ENCODE data around the gene SLC1A1.

The SLC1A1 gene

DNA sequence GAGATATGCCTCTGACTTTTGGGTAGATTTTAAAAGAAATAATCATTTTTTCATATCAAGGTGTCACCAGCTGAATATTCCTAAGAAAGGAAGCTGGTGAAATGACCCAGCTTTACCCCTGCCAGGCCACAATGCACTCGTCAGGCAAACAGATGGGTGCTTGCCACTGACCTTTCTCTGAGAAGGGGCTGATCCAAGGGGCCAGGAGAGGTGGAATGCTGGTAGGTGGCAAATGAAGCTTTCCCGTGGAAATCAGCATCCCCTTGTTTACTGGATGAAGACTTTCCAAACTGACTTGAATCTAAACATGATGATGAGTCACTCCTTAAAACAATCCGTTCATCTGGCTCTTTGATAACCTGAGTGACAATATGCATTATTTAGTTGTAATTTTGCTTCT lies 127.5 kb downstream of the SLC1A1 start:
- TF ChIP-seq ZNF274 (IDR thresholded peaks at IDR 0.05; ENCODE audit: low read depth, low read length), result no peak

DNA sequence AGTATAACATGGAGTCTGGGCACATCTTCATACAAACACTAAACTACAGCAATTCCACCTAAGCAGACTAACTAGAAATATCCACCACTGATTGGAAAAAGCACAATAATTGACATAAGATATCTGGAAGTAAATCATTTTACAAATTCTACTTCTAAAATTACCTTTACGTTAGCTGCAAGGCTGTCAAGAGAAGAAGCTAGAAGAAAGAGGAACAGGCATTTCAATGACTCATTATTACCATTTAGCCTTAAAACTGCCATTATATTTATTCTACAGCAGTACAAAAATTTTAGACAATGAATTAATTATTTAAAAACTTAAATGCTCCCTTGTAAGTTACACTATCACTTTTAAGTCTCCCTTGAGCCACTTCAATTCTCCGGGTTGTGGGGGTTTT lies 128.4 kb downstream of the SLC1A1 start:
- no peak for TF ChIP-seq ZNF274 (IDR thresholded peaks at IDR 0.05; ENCODE audit: low read depth, low read length)
- H3K4me3 ChIP-seq (ENCODE audit: low read length), result no peak overlapping the region

More for the DNA sequence above, 127.5 kb downstream of the SLC1A1 start:
- H3K4me3 ChIP-seq (ENCODE audit: low read length), result no peak overlapping the region

DNA sequence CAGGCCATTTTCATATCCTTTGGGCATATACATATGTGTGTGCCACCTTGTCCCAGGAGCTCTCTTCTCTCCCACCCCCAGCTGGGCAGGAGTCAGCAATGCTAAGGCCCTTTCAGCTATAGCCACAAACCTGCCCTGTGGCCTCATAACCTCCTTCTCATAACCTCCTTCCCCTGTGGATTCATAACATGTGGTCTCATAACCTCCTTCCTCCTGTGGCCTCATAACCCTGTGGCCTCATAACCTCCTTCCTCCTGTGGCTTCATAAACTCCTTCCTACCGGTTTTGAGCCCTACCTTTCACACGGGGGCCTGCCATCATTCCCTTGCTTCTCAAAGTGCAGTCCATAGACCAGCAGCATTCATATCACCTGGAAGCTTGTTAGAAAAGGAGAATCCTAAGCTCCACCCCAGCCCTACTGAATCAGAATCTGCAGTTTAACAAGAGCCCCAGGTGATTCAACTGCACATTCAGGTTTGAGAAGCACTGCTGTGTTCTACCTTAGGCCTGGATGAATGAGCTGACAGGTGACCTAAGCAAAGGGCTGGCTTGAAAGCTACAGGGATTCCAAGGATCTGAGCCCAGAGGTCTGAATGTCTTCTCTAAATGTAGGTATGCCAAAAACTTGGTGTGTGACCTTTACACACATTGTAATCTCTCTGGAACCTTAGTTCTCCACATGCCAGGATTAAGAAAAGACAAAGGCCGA lies 129.9 kb downstream of the SLC1A1 start:
- no peak overlapping the region for H3K4me3 ChIP-seq (ENCODE audit: low read length)
- no peak for TF ChIP-seq ZNF274 (IDR thresholded peaks at IDR 0.05; ENCODE audit: low read depth, low read length)

DNA sequence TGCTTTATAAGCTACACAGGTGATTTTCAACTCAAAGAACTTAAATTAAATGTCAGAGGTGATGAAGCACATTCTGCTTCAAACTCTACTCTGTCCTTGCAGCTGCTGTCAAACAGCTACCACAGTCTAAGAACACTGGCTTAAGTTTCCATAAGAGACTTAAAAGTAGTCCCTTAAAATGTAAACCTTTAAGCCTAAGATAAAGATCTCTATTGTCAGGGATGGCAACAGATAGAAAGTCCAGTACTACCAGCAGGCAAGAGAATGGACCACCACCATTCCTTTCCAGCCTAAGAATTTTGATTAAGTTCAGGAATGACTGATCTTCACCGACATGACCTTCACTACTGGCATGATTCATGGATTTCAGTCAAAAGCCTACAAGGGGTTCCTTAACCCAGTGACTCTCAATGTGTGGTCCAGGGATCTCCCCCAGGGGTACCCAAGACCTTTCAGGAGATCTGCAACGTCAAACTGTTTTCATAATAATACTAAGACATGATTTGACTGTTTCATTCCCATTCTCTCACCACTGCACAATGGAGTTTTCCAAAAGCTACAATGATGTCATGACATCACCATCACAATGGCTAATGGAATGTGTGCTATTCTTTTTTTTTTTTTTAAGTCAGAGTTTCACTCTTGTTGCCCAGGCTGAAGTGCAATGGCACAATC lies 130.8 kb downstream of the SLC1A1 start:
- H3K4me3 ChIP-seq (ENCODE audit: low read length), result no peak overlapping the region
- TF ChIP-seq ZNF274 (IDR thresholded peaks at IDR 0.05; ENCODE audit: low read depth, low read length), result no peak

DNA sequence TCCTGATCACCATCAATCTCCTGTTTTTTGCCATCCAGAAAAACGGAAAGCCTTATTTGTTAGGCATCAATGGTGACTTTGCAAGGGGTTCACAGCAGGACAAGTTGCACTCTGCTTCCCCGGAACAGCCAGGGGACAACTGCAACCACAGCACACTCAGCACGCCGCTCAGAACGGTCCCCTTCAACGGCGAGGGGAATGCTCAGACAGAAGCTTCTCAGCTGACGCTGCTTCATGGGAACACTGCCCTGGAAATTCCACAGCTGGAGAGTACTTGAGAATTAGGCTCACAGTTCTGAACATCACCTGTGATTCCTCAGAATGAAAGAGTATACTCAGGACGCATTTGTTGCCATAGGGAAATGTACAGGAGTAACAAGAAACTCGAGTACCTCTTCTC lies 131.7 kb downstream of the SLC1A1 start:
- H3K4me3 ChIP-seq (ENCODE audit: low read length), result no peak overlapping the region
- TF ChIP-seq ZNF274 (IDR thresholded peaks at IDR 0.05; ENCODE audit: low read depth, low read length), result no peak

DNA sequence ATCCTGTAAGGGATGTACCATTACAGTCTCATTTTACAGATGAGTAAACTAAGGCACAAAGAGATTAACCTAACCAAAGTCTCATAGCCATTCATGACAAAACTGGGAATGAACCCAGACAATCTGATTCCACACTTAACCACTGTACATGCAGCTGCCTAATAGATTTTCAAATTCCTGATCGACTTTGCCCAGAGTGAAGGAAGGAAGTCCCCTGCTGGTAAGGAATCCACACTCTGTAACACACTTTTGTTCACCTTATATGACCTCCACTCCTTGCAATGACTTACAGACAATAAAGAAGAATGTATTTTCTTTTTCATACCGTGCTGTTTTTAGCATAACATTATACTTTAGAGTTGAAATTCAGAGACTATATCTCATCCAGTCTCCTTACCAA lies 140.6 kb downstream of the SLC1A1 start:
- no peak overlapping the region for H3K4me3 ChIP-seq (ENCODE audit: low read length)
- TF ChIP-seq ZNF274 (IDR thresholded peaks at IDR 0.05; ENCODE audit: low read depth, low read length), result no peak
